Measurements from ENCODE around the gene RBM38.

GRCh38 chr20:57347393-57347792 is 43.8 kb upstream of the RBM38 start:
- no peak for TF ChIP-seq ZNF140 (tag by site-specific recombination; IDR thresholded peaks at IDR 0.05)
- TF ChIP-seq REPIN1 (tag by site-specific recombination; IDR thresholded peaks at IDR 0.05; ENCODE audit: low read depth): no peak
- TF ChIP-seq, protein P1, sequence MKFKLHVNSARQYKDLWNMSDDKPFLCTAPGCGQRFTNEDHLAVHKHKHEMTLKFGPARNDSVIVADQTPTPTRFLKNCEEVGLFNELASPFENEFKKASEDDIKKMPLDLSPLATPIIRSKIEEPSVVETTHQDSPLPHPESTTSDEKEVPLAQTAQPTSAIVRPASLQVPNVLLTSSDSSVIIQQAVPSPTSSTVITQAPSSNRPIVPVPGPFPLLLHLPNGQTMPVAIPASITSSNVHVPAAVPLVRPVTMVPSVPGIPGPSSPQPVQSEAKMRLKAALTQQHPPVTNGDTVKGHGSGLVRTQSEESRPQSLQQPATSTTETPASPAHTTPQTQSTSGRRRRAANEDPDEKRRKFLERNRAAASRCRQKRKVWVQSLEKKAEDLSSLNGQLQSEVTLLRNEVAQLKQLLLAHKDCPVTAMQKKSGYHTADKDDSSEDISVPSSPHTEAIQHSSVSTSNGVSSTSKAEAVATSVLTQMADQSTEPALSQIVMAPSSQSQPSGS (tag by site-specific recombination; IDR thresholded peaks at IDR 0.05; ENCODE audit: low read depth): no peak
- TF ChIP-seq ZNF600 (tag by site-specific recombination; IDR thresholded peaks at IDR 0.05): no peak
- no peak for TF ChIP-seq ZNF341 (tag by site-specific recombination; IDR thresholded peaks at IDR 0.05; ENCODE audit: low read depth)
- TF ChIP-seq, protein P2, sequence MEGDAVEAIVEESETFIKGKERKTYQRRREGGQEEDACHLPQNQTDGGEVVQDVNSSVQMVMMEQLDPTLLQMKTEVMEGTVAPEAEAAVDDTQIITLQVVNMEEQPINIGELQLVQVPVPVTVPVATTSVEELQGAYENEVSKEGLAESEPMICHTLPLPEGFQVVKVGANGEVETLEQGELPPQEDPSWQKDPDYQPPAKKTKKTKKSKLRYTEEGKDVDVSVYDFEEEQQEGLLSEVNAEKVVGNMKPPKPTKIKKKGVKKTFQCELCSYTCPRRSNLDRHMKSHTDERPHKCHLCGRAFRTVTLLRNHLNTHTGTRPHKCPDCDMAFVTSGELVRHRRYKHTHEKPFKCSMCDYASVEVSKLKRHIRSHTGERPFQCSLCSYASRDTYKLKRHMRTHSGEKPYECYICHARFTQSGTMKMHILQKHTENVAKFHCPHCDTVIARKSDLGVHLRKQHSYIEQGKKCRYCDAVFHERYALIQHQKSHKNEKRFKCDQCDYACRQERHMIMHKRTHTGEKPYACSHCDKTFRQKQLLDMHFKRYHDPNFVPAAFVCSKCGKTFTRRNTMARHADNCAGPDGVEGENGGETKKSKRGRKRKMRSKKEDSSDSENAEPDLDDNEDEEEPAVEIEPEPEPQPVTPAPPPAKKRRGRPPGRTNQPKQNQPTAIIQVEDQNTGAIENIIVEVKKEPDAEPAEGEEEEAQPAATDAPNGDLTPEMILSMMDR (tag by site-specific recombination; IDR thresholded peaks at IDR 0.05): no peak
